Ovary (tissue), 9 donors: ENCODE results near the gene LYRM4. TPM values are rescaled to one million over a fixed set of nuclear protein-coding genes. Genes with fewer than 3 reads are reported as not detected.

Experiments used
- DNase-seq, 5 donors: peaks; one replicate each; pipeline ENCODE4 v3.0.0-alpha.2; 2019 to 2020
- H3K27ac ChIP-seq, 2 donors: fragments of 200-600 bp; one replicate each; pipeline versions ENCODE4 v1.5.1 to v1.8.0; 2019 to 2022
- H3K27me3 ChIP-seq: fragments of 200-600 bp; one replicate; pipeline ENCODE4 v1.8.0; 2022
- H3K36me3 ChIP-seq: fragments of 200-600 bp; sonication (generic); one replicate; pipeline ENCODE4 v1.5.1; 2019
- H3K4me1 ChIP-seq: one replicate; pipeline ENCODE4 v1.8.1; 2013; ENCODE audit warnings: mild to moderate bottlenecking, moderate library complexity; ENCODE audit not compliant: insufficient read depth
- H3K4me3 ChIP-seq: fragments of 200-600 bp; sonication (generic); one replicate; pipeline ENCODE4 v1.5.1; 2017
- H3K9me3 ChIP-seq, 2 donors: fragments of 200-600 bp in 1 of 2; sonication (generic) in 1 of 2; one replicate each; pipeline versions ENCODE4 v1.5.1 to v1.8.1; 2013 to 2019; ENCODE audit warnings: mild to moderate bottlenecking in 1 of 2, moderate library complexity in 1 of 2
- CTCF ChIP-seq, 3 donors: fragments of 450-650 bp in 2 of 3; fragments of 200-600 bp in 1 of 3; IDR thresholded peaks; one replicate each; pipeline versions ENCODE4 v1.5.1 to v1.8.0; 2016 to 2022; ENCODE audit warnings: antibody characterized with exemption in 3 of 3, mild to moderate bottlenecking in 1 of 3
- EP300 ChIP-seq: sonication (generic); formaldehyde crosslinking; IDR thresholded peaks from one replicate; pipeline ENCODE4 v1.6.1; 2017; ENCODE audit warnings: antibody characterized with exemption
- POLR2A ChIP-seq: fragments of 450-650 bp; IDR thresholded peaks from one replicate; pipeline ENCODE4 v1.6.1; 2017; ENCODE audit warnings: antibody characterized with exemption, mild to moderate bottlenecking, moderate library complexity
- WGBS, 3 donors: extraction: QIAGEN DNeasy Blood & Tissue Kit in 1 of 3; methylation state at CpG; one replicate each; pipeline versions ENCODE4 v1.1.5 to v1.1.7; 2013 to 2017; 5-methylcytosine and 5-hydroxymethylcytosine counted together
- intact Hi-C, 4 donors: fragments of 100-400 bp; cut with DNase I; formaldehyde crosslinking; loops; one replicate each; pipeline versions ENCODE4 v1.11.0 to v1.15.1; 2022 to 2023
- polyA plus RNA-seq, 2 donors: library from polyadenylated mRNA; stranded (reverse); fragments of 200-250 nt in 1 of 2; fragments of 350-450 nt in 1 of 2; fragmentation: Illumina TruSeq in 1 of 2; extraction: RNeasy Lipid Tissue Mini Kit (QIAGEN cat#74804) in 1 of 2; gene quantifications; one replicate each; pipeline ENCODE4 v1.2.3, GENCODE V29; 2013 to 2014
- total RNA-seq, 7 donors: library from RNA; depleted of rRNA in 2 of 7; stranded (reverse); fragments of >200 nt in 2 of 7; fragmentation: NEBNext Ultra II Directional in 3 of 7; extraction: Animal tissue kit (Norgen Biotek cat#: 25700) in 3 of 7; gene quantifications; one replicate each; pipeline versions ENCODE4 v1.1.0 to v1.2.4, GENCODE V29; 2016 to 2023
- donor health status: DM: no; HTN: no; CAD: no; lungs with moderate emphysema.
- donor health status: DM: no; HTN: no; CAD: no.
- donor health status: Bipolar disorder and iron deficiency.
- donor health status: DM: yes; HTN: yes; CAD: no.
- donor health status: DM: no; HTN: no; CAD: no.
- donor health status: DM: yes; HTN: yes; CAD: no.

The LYRM4 gene
- total and polyA plus RNA-seq, 9 donors = 28.0 to 38.2 (median 33.6) TPM

- no peak overlapping the region for H3K27ac ChIP-seq
- H3K4me1 ChIP-seq = peaks cover 1% of the 10 kb centered on the region
- intact Hi-C loops = no loop called here
- no peak for DNase-seq
- no peak for TF ChIP-seq EP300
- TF ChIP-seq POLR2A = no peak
- TF ChIP-seq CTCF (IDR thresholded peaks at IDR 0.05) = no peak
- no peaks in the 10 kb centered on the region for H3K36me3 ChIP-seq
- H3K9me3 ChIP-seq = no peaks in the 10 kb centered on the region
- no peaks in the 10 kb centered on the region for H3K27me3 ChIP-seq
- H3K4me3 ChIP-seq = no peak overlapping the region
- WGBS, 3 donors = 93 to 95% (median 95%) methylated on average over 8 of the region's 8 CpGs
Observed at GRCh38 chr6:5303682-5304081, 42.9 kb upstream of the LYRM4 start.

- peak in 1 of 5 donors; percentile 20 for DNase-seq
- Histone ChIP-seq H3K27me3 (no peaks in the 10 kb centered on the region), H3K4me3 (no peak overlapping the region), H3K27ac (no peak overlapping the region), H3K9me3 (no peaks in the 10 kb centered on the region), H3K4me1 (peaks cover 1% of the 10 kb centered on the region), H3K36me3 (no peaks in the 10 kb centered on the region)
- intact Hi-C loops = no loop called here
- no peak for TF ChIP-seq EP300
- no peak for TF ChIP-seq CTCF (IDR thresholded peaks at IDR 0.05)
- 68 to 76% (median 68%) methylated on average over 10 of the region's 10 CpGs for WGBS, 3 donors
Observed at GRCh38 chr6:5302995-5303622, 42.4 kb upstream of the LYRM4 start.

- Histone ChIP-seq H3K27me3 (no peaks in the 10 kb centered on the region), H3K27ac (no peak overlapping the region), H3K4me1 (peaks cover 1% of the 10 kb centered on the region), H3K4me3 (no peak overlapping the region), H3K36me3 (no peaks in the 10 kb centered on the region), H3K9me3 (no peaks in the 10 kb centered on the region)
- TF ChIP-seq CTCF (IDR thresholded peaks at IDR 0.05) (no peak), EP300 (no peak), POLR2A (no peak)
- intact Hi-C loops = no loop called here
- peak in 3 of 5 donors; percentile 13 to 43 (median 22) for DNase-seq
- 34 to 44% (median 39%) methylated on average over 10 of the region's 10 CpGs for WGBS, 3 donors
Observed at GRCh38 chr6:5302220-5302946, 41.6 kb upstream of the LYRM4 start.

GRCh38 chr6:5300206-5300764 lies 39.5 kb upstream of the LYRM4 start:
- 66 to 79% (median 77%) methylated on average over 1 of the region's 1 CpG for WGBS, 3 donors
- TF ChIP-seq POLR2A = no peak
- TF ChIP-seq CTCF (IDR thresholded peaks at IDR 0.05) = no peak
- no peak for TF ChIP-seq EP300
- intact Hi-C loops = no loop called here

More at GRCh38 chr6:5300206-5300764, 39.5 kb upstream of the LYRM4 start:
- H3K4me1 ChIP-seq = peaks cover 1% of the 10 kb centered on the region
- H3K27me3 ChIP-seq = no peaks in the 10 kb centered on the region
- no peaks in the 10 kb centered on the region for H3K36me3 ChIP-seq
- H3K9me3 ChIP-seq = no peaks in the 10 kb centered on the region
- H3K27ac ChIP-seq = no peak overlapping the region
- DNase-seq = no peak
- no peak overlapping the region for H3K4me3 ChIP-seq
